Gastrocnemius medialis (tissue), 4 donors: Measurements from ENCODE around the gene DND1. TPM values are rescaled to one million over a fixed set of nuclear protein-coding genes. Genes with fewer than 3 reads are reported as not detected.
"Not testable (repeated sequence)": the region's sequence is repeated elsewhere in the genome, so short reads cannot be mapped to it uniquely, and the experiment has no call there.

Source experiments
- ATAC-seq, 2 donors: fragments of 150-250 bp; one replicate each; pipeline ENCODE4 v1.9.1; 2016
- DNase-seq, 2 donors: peaks; one replicate each; pipeline ENCODE4 v3.0.0-alpha.2; 2019
- H3K27ac ChIP-seq, 4 donors: fragments of 200-600 bp; sonication (generic); 1 replicate in 1 of 4; 2 replicates in 3 of 4; pipeline ENCODE4 v1.5.1; 2016 to 2018; ENCODE audit warnings: mild to moderate bottlenecking in 2 of 4, moderate library complexity in 1 of 4
- H3K27me3 ChIP-seq, 3 donors: fragments of 200-600 bp; sonication (generic) in 2 of 3; 1 replicate in 1 of 3; 2 replicates in 2 of 3; pipeline versions ENCODE4 v1.5.1 to v1.6.0; 2016 to 2019; ENCODE audit warnings: mild to moderate bottlenecking in 1 of 3, moderate library complexity in 1 of 3
- H3K36me3 ChIP-seq, 2 donors: fragments of 200-600 bp; sonication (generic) in 1 of 2; one replicate each; pipeline ENCODE4 v1.5.1; 2017 to 2018
- H3K4me1 ChIP-seq, 2 donors: fragments of 200-600 bp; sonication (generic) in 1 of 2; one replicate each; pipeline ENCODE4 v1.5.1; 2016 to 2017; ENCODE audit warnings: mild to moderate bottlenecking in 2 of 2
- H3K4me3 ChIP-seq, 4 donors: fragments of 200-600 bp; sonication (generic) in 3 of 4; 1 replicate in 1 of 4; 2 replicates in 3 of 4; pipeline ENCODE4 v1.5.1; 2016 to 2019; ENCODE audit warnings: mild to moderate bottlenecking in 2 of 4
- H3K9me3 ChIP-seq, 3 donors: fragments of 200-600 bp; sonication (generic) in 2 of 3; 1 replicate in 1 of 3; 2 replicates in 2 of 3; pipeline ENCODE4 v1.5.1; 2016 to 2019
- POLR2A ChIP-seq, 2 donors: fragments of 450-650 bp; IDR thresholded peaks; one replicate each; pipeline ENCODE4 v1.6.1; 2017; ENCODE audit warnings: antibody characterized with exemption in 2 of 2, mild to moderate bottlenecking in 2 of 2, moderate library complexity in 2 of 2
- in situ Hi-C, 4 donors: fragments of 200-750 bp; cut with MboI; loops; one replicate each; pipeline versions ENCODE4 v1.15.0 to v1.8.0; 2017; ENCODE audit warnings: low sequenced_read_pairs in 4 of 4
- intact Hi-C: fragments of 100-400 bp; cut with DNase I; formaldehyde crosslinking; loops from one replicate; pipeline ENCODE4 v1.15.1; 2023; ENCODE audit warnings: low total_unique reads
- total RNA-seq, 4 donors: library from RNA; depleted of rRNA; stranded (reverse); fragments of >200 nt; gene quantifications; one replicate each; pipeline versions ENCODE4 v1.1.0 to v1.2.3, GENCODE V29; 2016
- TF ChIP-seq, protein P1 (sequence below), 5 experiments: fragments of 450-650 bp in 3 of 5; fragments of 200-600 bp in 2 of 5; sonication (generic) in 2 of 5; IDR thresholded peaks in 4 of 5; conservative IDR thresholded peaks in 1 of 5; 1 replicate in 4 of 5; 2 replicates in 1 of 5; pipeline ENCODE4 v1.5.1; 2016 to 2019; ENCODE audit warnings: antibody characterized with exemption in 5 of 5, mild to moderate bottlenecking in 3 of 5, moderate library complexity in 3 of 5

Gene DND1
- 1 to 10 TPM in 2 of 4 donors, under 1 TPM in 1, not detected in 1; 0.20 to 5.0 (median 1.8) TPM for total RNA-seq

DNA sequence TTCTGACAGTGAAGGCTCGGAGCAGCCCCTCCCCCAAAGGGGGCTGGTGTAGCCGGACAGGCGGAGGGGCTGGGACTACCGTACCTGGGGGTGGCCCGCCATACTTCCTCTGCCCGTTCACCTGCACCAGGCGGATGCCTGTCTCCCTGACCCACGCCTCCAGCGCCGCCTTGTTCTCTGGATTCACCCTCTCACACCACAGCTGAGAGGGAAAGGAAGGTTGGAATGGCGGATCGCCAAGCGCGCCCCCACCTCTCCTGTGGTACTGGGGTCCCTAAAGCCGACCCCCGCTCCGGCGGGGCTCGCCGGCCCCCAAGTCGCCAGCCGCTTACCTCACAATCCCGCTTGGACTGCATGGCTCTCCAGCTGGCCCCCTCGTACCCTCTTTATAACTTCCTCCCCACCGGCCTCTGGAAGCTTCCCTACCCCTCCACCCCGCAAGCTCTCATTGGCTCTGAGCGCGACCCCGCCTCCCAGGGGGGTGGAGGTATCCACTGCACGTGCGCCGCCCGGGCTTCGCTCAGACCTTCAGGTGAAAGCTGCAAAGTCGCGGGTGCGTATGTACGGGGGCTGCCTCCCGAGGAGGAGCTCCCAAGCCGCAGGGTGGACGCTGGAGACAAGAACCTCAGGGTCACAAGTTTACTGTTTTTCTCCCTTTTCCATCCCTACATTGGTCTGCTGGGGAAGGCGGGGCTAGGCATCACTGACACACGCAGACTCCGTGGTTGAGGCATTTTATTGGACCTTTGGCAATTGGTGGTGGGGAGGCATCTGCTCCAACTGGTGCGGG, at the start of gene DND1:
Gene DND1 (minus strand): TSS at position 390 of the 790 bp plus-strand sequence. CDS start 34 bp downstream, at position 356.
- intact Hi-C loops (no loop called here), in situ Hi-C loops (loop anchor here in 1 of 4 donors (25.0 kb wide), 1 partner anchor 261 kb away; the partner anchor contains the start of gene ANKHD1)
- ATAC-seq (no peak), DNase-seq (no peak)
- TF ChIP-seq, protein P1, sequence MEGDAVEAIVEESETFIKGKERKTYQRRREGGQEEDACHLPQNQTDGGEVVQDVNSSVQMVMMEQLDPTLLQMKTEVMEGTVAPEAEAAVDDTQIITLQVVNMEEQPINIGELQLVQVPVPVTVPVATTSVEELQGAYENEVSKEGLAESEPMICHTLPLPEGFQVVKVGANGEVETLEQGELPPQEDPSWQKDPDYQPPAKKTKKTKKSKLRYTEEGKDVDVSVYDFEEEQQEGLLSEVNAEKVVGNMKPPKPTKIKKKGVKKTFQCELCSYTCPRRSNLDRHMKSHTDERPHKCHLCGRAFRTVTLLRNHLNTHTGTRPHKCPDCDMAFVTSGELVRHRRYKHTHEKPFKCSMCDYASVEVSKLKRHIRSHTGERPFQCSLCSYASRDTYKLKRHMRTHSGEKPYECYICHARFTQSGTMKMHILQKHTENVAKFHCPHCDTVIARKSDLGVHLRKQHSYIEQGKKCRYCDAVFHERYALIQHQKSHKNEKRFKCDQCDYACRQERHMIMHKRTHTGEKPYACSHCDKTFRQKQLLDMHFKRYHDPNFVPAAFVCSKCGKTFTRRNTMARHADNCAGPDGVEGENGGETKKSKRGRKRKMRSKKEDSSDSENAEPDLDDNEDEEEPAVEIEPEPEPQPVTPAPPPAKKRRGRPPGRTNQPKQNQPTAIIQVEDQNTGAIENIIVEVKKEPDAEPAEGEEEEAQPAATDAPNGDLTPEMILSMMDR (IDR thresholded peaks at IDR 0.05 in 4 of 5, conservative IDR thresholded peaks at IDR 0.05 in 1 of 5) = no peak
- Histone ChIP-seq H3K27me3 (no peaks in the 10 kb centered on the region), H3K9me3 (no peaks in the 10 kb centered on the region), H3K4me3 (no peak within 1 kb of the TSS), H3K4me1 (no peaks in the 10 kb centered on the region), H3K27ac (no peak within 1 kb of the TSS), H3K36me3 (peaks cover 0 to 76% of the 10 kb centered on the region in 2 donors)

DNA sequence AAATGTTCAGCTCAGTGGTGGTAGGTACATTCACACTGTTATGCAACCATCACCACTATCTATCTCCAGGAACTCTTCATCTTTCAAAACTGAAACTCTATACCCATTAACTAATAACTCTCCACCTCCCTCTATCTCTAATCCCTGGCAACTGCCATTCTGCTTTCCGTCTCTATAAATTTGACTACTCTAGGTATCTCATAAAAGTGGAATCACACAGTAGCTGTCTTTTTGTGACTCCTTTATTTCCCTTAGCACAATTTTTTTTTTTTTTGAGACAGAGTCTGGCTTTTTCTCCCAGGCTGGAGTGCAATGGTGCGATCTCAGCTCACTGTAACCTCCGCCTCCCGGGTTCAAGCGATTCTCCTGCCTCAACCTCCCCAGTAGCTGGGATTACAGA, 48.0 kb upstream of the DND1 start:
- intact Hi-C loops, ATAC-seq: not testable (repeated sequence)
- in situ Hi-C loops = loop anchor here in 1 of 4 donors (25.0 kb wide), 1 partner anchor 841 kb away; no protein-coding TSS in a partner anchor

DNA sequence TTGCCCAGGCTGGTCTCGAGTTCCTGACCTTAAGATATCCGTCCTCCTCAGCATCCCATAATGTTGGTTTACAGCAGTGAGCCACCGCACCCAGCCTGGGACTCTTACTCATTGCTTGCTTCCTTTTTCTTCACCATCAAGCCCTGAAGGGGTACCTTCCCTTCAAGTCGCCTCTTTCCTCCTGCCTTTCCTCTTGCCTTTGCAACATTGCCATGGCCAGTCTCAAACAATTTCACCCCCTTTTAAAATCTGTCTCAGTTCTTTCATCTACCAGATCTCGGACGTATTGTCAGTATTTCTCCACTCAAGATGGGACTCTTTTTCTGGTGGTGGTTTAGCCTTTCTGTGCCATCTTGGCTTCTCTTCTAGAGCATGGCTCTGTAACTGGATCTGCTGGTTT, 47.4 kb upstream of the DND1 start:
- intact Hi-C loops = not testable (repeated sequence)
- in situ Hi-C loops = loop anchor here in 1 of 4 donors (25.0 kb wide), 1 partner anchor 842 kb away; no protein-coding TSS in a partner anchor

More for the DNA sequence above, 48.0 kb upstream of the DND1 start:
- H3K4me1 ChIP-seq, H3K27ac ChIP-seq, H3K4me3 ChIP-seq, DNase-seq, H3K9me3 ChIP-seq, H3K36me3 ChIP-seq, H3K27me3 ChIP-seq: not testable (repeated sequence)

DNA sequence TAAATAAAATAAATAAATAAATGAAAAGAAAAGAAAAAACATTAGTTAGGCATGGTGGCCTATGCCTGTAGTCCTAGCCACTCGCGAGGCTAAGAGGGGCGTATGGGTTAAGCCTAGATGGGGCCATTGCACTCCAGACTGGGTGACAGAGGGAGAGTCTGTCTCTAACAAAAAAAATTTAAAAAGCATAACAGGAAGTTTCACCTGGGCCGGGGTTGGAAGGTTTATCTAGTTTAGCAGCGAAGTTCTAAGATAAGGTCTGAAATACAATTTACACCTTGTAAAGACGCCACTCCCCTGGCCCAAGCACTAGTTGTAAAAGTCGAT, 44.9 kb upstream of the DND1 start:
- Histone ChIP-seq H3K27ac (no peak overlapping the region), H3K4me3 (no peak overlapping the region), H3K36me3 (no peaks in the 10 kb centered on the region), H3K4me1 (no peaks in the 10 kb centered on the region), H3K9me3 (no peaks in the 10 kb centered on the region), H3K27me3 (no peaks in the 10 kb centered on the region)
- ATAC-seq (no peak), DNase-seq (no peak)
- in situ Hi-C loops = loop anchor here in 1 of 4 donors (25.0 kb wide), 1 partner anchor 844 kb away; no protein-coding TSS in a partner anchor
- intact Hi-C loops = no loop called here
- no peak for TF ChIP-seq POLR2A (IDR thresholded peaks at IDR 0.05)
- TF ChIP-seq, protein P1 (IDR thresholded peaks at IDR 0.05 in 4 of 5, conservative IDR thresholded peaks at IDR 0.05 in 1 of 5) = no peak

More for the DNA sequence above, 47.4 kb upstream of the DND1 start:
- not testable (repeated sequence) for ATAC-seq, H3K9me3 ChIP-seq, H3K27ac ChIP-seq, H3K36me3 ChIP-seq, H3K4me1 ChIP-seq, DNase-seq, H3K27me3 ChIP-seq, H3K4me3 ChIP-seq

DNA sequence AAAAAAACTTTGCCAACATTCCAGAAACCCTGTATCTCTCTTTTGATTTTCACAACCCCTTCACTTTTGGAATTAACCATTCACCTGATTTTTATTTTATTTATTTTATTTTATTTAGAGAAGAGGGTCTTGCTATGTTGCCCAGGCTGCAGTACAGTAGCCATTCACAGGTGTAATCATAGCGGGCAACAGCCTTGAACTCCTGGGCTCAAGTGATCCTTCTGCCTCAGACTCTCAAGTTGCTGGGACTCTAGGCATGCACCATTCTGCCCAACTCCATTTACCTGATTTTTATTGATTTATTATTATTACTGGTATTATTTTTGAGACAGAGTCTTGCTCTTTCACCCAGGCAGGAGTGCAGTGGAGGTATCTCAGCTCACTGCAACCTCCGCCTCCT, 42.9 kb upstream of the DND1 start:
- H3K27me3 ChIP-seq, H3K4me1 ChIP-seq, H3K27ac ChIP-seq, H3K9me3 ChIP-seq, ATAC-seq, DNase-seq, H3K4me3 ChIP-seq, intact Hi-C loops, H3K36me3 ChIP-seq: not testable (repeated sequence)
- in situ Hi-C loops = loop anchor here in 1 of 4 donors (25.0 kb wide), 1 partner anchor 846 kb away; no protein-coding TSS in a partner anchor

DNA sequence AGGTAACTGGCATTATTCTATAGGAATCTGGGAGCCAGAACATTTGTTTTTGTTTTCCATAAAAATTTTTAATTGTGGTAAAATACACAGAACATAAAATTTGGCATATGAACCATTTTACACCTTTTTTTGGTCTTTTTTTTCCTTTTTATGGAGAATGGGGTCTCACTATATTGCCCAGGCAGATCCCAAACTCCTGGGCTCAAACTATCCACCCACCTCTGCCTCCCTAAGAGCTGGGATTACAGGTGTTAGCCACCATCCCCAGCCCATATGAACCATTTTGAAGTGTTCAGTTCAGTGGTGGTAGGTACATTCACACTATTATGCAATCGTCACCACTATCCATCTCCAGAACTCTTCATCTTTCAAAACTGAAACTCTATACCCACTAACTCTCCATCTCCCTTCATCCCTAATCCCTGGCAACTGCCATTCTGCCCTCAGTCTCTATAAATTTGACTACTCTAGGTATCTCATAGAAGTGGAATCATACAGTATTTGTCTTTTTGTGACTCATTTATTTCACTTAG, 40.3 kb upstream of the DND1 start:
- DNase-seq (no peak), ATAC-seq (no peak)
- H3K4me3 ChIP-seq = no peak overlapping the region
- no peaks in the 10 kb centered on the region for H3K27me3 ChIP-seq
- in situ Hi-C loops (loop anchor here in 1 of 4 donors (25.0 kb wide), 1 partner anchor 849 kb away; no protein-coding TSS in a partner anchor), intact Hi-C loops (loop anchor here (5.0 kb wide), 2 partner anchors 141 to 311 kb away; partner anchors contain the start of gene ANKHD1)
- TF ChIP-seq, protein P1 (IDR thresholded peaks at IDR 0.05 in 4 of 5, conservative IDR thresholded peaks at IDR 0.05 in 1 of 5) = no peak
- no peak for TF ChIP-seq POLR2A (IDR thresholded peaks at IDR 0.05)
- no peaks in the 10 kb centered on the region for H3K36me3 ChIP-seq
- peaks cover 0 to 7% of the 10 kb centered on the region in 2 donors for H3K4me1 ChIP-seq
- H3K9me3 ChIP-seq = no peaks in the 10 kb centered on the region
- H3K27ac ChIP-seq = no peak overlapping the region
